K562 (cell line): Measurements from ENCODE around the gene ERMN. TPM values are rescaled to one million over a fixed set of nuclear protein-coding genes. Genes with fewer than 3 reads are reported as not detected.
A peak's percentile ranks its signal among the peaks of the same experiment; 100 is the strongest.

Source experiments
- ATAC-seq: fragments of 200-7000 bp; cut with Tn5 transposase; 3 replicates; pipeline ENCODE4 v1.9.1; 2020; ENCODE audit warnings: moderate library complexity
- BruUV-seq: library from RNA; stranded (reverse); fragments of 400-500 nt; replicated peaks from 2 replicates; lab custom pipeline; 2021; lab: Mats Ljungman, UMichigan
- CTCF ChIA-PET: fragments of 300-600 bp; formaldehyde crosslinking; extraction: SDS; loops from one replicate; lab custom pipeline; 2021; ENCODE audit warnings: low intra/inter-chr PET ratio; lab: Yijun Ruan, JAX
- POLR2A ChIA-PET: fragments of 300-600, 350-650 bp; sonication (Branson Sonifier 250); formaldehyde crosslinking; extraction: SDS; loops from one replicate; lab custom pipeline; 2021; ENCODE audit warnings: antibody characterized with exemption, inconsistent platforms; lab: Yijun Ruan, JAX
- DNase-seq, 4 experiments: peaks; one replicate each; pipeline versions ENCODE4 v3.0.0 to v3.0.0-alpha.2; 2011 to 2018; ENCODE audit warnings: low spot score in 3 of 4, mixed read lengths in 3 of 4; ENCODE audit errors: extremely low read depth in 1 of 4
- FAIRE-seq: peaks from 2 replicates; lab custom pipeline; 2011; peaks lifted over from hg19 to GRCh38; lab: Jason Lieb, UNC
- H2AFZ ChIP-seq: 2 replicates; pipeline ENCODE4 v1.6.0; 2011; ENCODE audit warnings: low read depth, low read length, control low read depth, inconsistent platforms
- H3K27ac ChIP-seq: fragments of 200-600 bp; 3 replicates; pipeline ENCODE4 v1.8.0; 2011; ENCODE audit warnings: low read depth, mild to moderate bottlenecking, control low read depth, inconsistent platforms, low read length, moderate library complexity, mixed read lengths; ENCODE audit errors: extremely low read depth
- H3K27me3 ChIP-seq, 2 experiments: fragments of 300-600 bp in 1 of 2; 2 replicates in 1 of 2; 3 replicates in 1 of 2; pipeline versions ENCODE4 v1.6.0 to v1.8.0; 2011; ENCODE audit warnings: inconsistent platforms in 2 of 2, low read length in 2 of 2, mild to moderate bottlenecking in 1 of 2, mixed read lengths in 1 of 2, moderate library complexity in 1 of 2; ENCODE audit not compliant: control insufficient read depth in 2 of 2, insufficient read depth in 2 of 2
- H3K36me3 ChIP-seq: fragments of 300-600 bp; 3 replicates; pipeline ENCODE4 v1.8.0; 2011; ENCODE audit warnings: mild to moderate bottlenecking, low read length, inconsistent platforms; ENCODE audit not compliant: control insufficient read depth, insufficient read depth
- H3K4me1 ChIP-seq, 2 experiments: fragments of 200-600 bp in 1 of 2; replicated peaks in 1 of 2; 2 replicates in 1 of 2; 3 replicates in 1 of 2; pipeline versions ENCODE4 v1.5.1 to v1.8.0; 2011; ENCODE audit warnings: inconsistent platforms in 2 of 2, low read length in 2 of 2, mild to moderate bottlenecking in 1 of 2, mixed read lengths in 1 of 2, moderate library complexity in 1 of 2; ENCODE audit not compliant: control insufficient read depth in 2 of 2, insufficient read depth in 2 of 2
- H3K4me2 ChIP-seq: 2 replicates; pipeline ENCODE4 v1.6.1; 2011; ENCODE audit warnings: low read length, control low read depth, inconsistent platforms, mixed read lengths; ENCODE audit not compliant: insufficient read depth
- H3K4me3 ChIP-seq: fragments of 200-600 bp; sonication (generic), shearing (Covaris generic); 2 replicates; pipeline ENCODE4 v1.5.1; 2016; ENCODE audit warnings: control low read depth, inconsistent platforms
- H3K79me2 ChIP-seq: fragments of 200-600 bp; 3 replicates; pipeline ENCODE4 v1.8.0; 2011; ENCODE audit warnings: low read length, inconsistent platforms; ENCODE audit not compliant: control insufficient read depth, insufficient read depth
- H3K9ac ChIP-seq, 2 experiments: 2 replicates each; pipeline versions ENCODE4 v1.6.0 to v1.6.1; 2011; ENCODE audit warnings: low read depth in 2 of 2, low read length in 2 of 2, control low read depth in 1 of 2, inconsistent platforms in 1 of 2, mild to moderate bottlenecking in 1 of 2, mixed read lengths in 1 of 2; ENCODE audit not compliant: insufficient read depth in 1 of 2
- H3K9me1 ChIP-seq: one replicate; pipeline ENCODE4 v1.6.0; 2011; ENCODE audit warnings: inconsistent platforms, mild to moderate bottlenecking, low read length, moderate library complexity; ENCODE audit not compliant: control insufficient read depth, insufficient read depth
- H3K9me3 ChIP-seq: replicated peaks from 2 replicates; pipeline ENCODE4 v1.5.1; 2011; ENCODE audit warnings: low read depth, low read length, inconsistent platforms; ENCODE audit not compliant: control insufficient read depth, insufficient read depth
- H4K20me1 ChIP-seq: replicated peaks from 2 replicates; pipeline ENCODE4 v1.6.1; 2011; ENCODE audit warnings: low read length, inconsistent platforms, mixed read lengths; ENCODE audit not compliant: control insufficient read depth, insufficient read depth
- DPF2 ChIP-seq: fragments of 450-650 bp; IDR thresholded peaks from 2 replicates; pipeline ENCODE4 v1.6.1; 2016
- FOS ChIP-seq: IDR thresholded peaks from 3 replicates; pipeline ENCODE4 v1.6.1; 2011; ENCODE audit not compliant: insufficient read length; ENCODE audit errors: extremely low read depth
- HMBOX1 ChIP-seq: sonication (generic); IDR thresholded peaks from 2 replicates; pipeline ENCODE4 v1.6.1; 2016
- LARP7 ChIP-seq: fragments of 450-650 bp; IDR thresholded peaks from 2 replicates; pipeline ENCODE4 v1.6.1; 2016
- MLLT1 ChIP-seq, 2 experiments: fragments of 450-650 bp; IDR thresholded peaks; 2 replicates each; pipeline ENCODE4 v1.6.1; 2016
- MTA2 ChIP-seq: fragments of 450-650 bp; IDR thresholded peaks from 2 replicates; pipeline ENCODE4 v1.6.1; 2016; ENCODE audit warnings: low read depth
- NEUROD1 ChIP-seq: fragments of 150-350 bp; IDR thresholded peaks from 2 replicates; pipeline ENCODE4 v1.6.1; 2014; ENCODE audit warnings: borderline replicate concordance, low read length, low read depth; ENCODE audit not compliant: partially characterized antibody
- RBFOX2 ChIP-seq: fragments of 200-400 bp; formaldehyde crosslinking; IDR thresholded peaks from 2 replicates; pipeline ENCODE4 v1.6.1; 2017; ENCODE audit warnings: low read depth, mild to moderate bottlenecking, low read length, moderate library complexity
- SMARCB1 ChIP-seq: IDR thresholded peaks from 2 replicates; pipeline ENCODE4 v1.6.1; 2011; ENCODE audit warnings: improper control_type of control experiment, low read depth; ENCODE audit not compliant: insufficient read length
- SMARCE1 ChIP-seq: fragments of 450-650 bp; IDR thresholded peaks from 2 replicates; pipeline ENCODE4 v1.7.1; 2016; ENCODE audit warnings: mild to moderate bottlenecking
- SUPT5H ChIP-seq: fragments of 450-650 bp; IDR thresholded peaks from 2 replicates; pipeline ENCODE4 v1.6.1; 2016
- TFAM ChIP-seq: fragments of 250-450 bp; sonication (Bioruptor Pico); conservative IDR thresholded peaks from 2 replicates; pipeline ENCODE4 v1.5.0; 2021; ENCODE audit warnings: mild to moderate bottlenecking, moderate library complexity
- ZNF140 ChIP-seq: fragments of 250-450 bp; sonication (Bioruptor Pico); IDR thresholded peaks from 2 replicates; pipeline ENCODE4 v1.8.0; 2021; ENCODE audit warnings: moderate library complexity, mild to moderate bottlenecking, inconsistent platforms
- ZNF23 ChIP-seq: fragments of 250-450 bp; sonication (Bioruptor Pico); IDR thresholded peaks from 2 replicates; pipeline ENCODE4 v1.4.0; 2020; ENCODE audit warnings: mild to moderate bottlenecking
- WGBS: fragments of 100-300 bp; shearing (Covaris generic); methylation state at CpG from one replicate; pipeline ENCODE4 v1.1.6; 2016; ENCODE audit warnings: low coverage, mixed read lengths; ENCODE audit not compliant: insufficient coverage; ENCODE audit errors: missing lambda C conversion rate; 5-methylcytosine and 5-hydroxymethylcytosine counted together
- in situ Hi-C: fragments of 300-500 bp; cut with MboI; formaldehyde crosslinking; loops from 4 replicates; pipeline ENCODE4 v1.15.0; 2018; ENCODE audit warnings: inconsistent platforms, mixed read lengths
- intact Hi-C: fragments of 100-400 bp; cut with micrococcal nuclease; formaldehyde crosslinking; loops from 2 replicates; pipeline ENCODE4 v1.14.2; 2022
- polyA plus RNA-seq, 8 experiments: library from polyadenylated mRNA; depleted of rRNA in 4 of 8; stranded (reverse) in 5 of 8; unstranded in 3 of 8; fragments of >200 nt; fragmentation: Nextera tagmentation in 2 of 8; fragmentation: Illumina TruSeq in 1 of 8; extraction: Ambion mirVana in 2 of 8; extraction: Trizol in 1 of 8; gene quantifications; 2 replicates each; pipeline versions ENCODE4 v1.2.1 to v1.2.3, GENCODE V29; 2011 to 2014; ENCODE audit warnings: inconsistent platforms in 1 of 8, missing spikeins in 1 of 8
- total RNA-seq, 7 experiments: library from RNA; depleted of rRNA in 6 of 7; stranded (reverse); fragments of >200 nt in 6 of 7; fragmentation: Illumina TruSeq in 2 of 7; extraction: Trizol in 2 of 7; gene quantifications; 2 replicates each; pipeline versions ENCODE4 v1.2.1 to v1.2.3, GENCODE V29; 2011 to 2021; ENCODE audit warnings: low replicate concordance in 1 of 7

ERMN gene
- total and polyA plus RNA-seq, 9 of the 15 experiments (the other 6 are each of a cell fraction or from before 2014, with no cell fraction given), result 0.03 to 0.11 (median 0.05) TPM; not detected in 3

GRCh38 chr2:157271590-157272203 lies 53.9 kb downstream of the ERMN start:
- DNase-seq (no peak), ATAC-seq (peak; percentile 2; the same call in 2 of the 3 replicates), FAIRE-seq (no peak)
- TF ChIP-seq FOS (no peak), SUPT5H (0 out of 2 replicates have a peak, but pooled peaks have one; percentile 13), RBFOX2 (0 out of 2 replicates have a peak, but pooled peaks have one; percentile 21)
- Histone ChIP-seq H3K9me3 (no peaks in the 10 kb centered on the region), H3K9ac (no peak overlapping the region), H3K4me1 (peaks cover 4 to 49% of the 10 kb centered on the region in 2 experiments; a peak in 4 of 5 replicates), H3K79me2 (peaks cover 92% of the 10 kb centered on the region), H3K9me1 (peaks cover 2% of the 10 kb centered on the region), H3K27me3 (no peaks in the 10 kb centered on the region), H3K36me3 (peaks cover 61% of the 10 kb centered on the region), H3K4me2 (no peak overlapping the region; the same call in 1 of the 2 replicates), H2AFZ (no peak overlapping the region), H4K20me1 (no peaks in the 10 kb centered on the region), H3K27ac (peak overlapping the region; percentile 6; the same call in 1 of the 3 replicates), H3K4me3 (no peak overlapping the region)
- ChIA-PET CTCF (no interaction called here), POLR2A (interaction anchor here (0.6 to 3.2 kb wide), 5 partner anchors 9 to 31 kb away, joined by 3 to 35 read pairs (median 4); partner anchors contain the start of gene GALNT5)
- 87% methylated on average over 1 of the region's 1 CpG for WGBS
- BruUV-seq, result no TSS peak
- in situ Hi-C loops, result no loop called here
- intact Hi-C loops, result no loop called here

GRCh38 chr2:157269922-157270321 lies 55.7 kb downstream of the ERMN start:
- no peaks in the 10 kb centered on the region for H4K20me1 ChIP-seq
- peak overlapping the region; percentile 45 for H3K4me2 ChIP-seq
- H3K9me1 ChIP-seq, result peaks cover 2% of the 10 kb centered on the region
- H3K79me2 ChIP-seq, result peaks cover 95% of the 10 kb centered on the region
- peak overlapping the region; percentile 52; the same call in 2 of the 3 replicates for H3K27ac ChIP-seq
- H3K27me3 ChIP-seq, result no peaks in the 10 kb centered on the region
- CTCF ChIA-PET, result interaction anchor here (0.6 kb wide), 1 partner anchor 8 kb away, joined by 6 read pairs; no protein-coding TSS in a partner anchor
- H2AFZ ChIP-seq, result no peak overlapping the region
- intact Hi-C loops (no loop called here), in situ Hi-C loops (no loop called here)
- H3K9ac ChIP-seq, result peak overlapping the region in 1 of 2 experiments; percentile 18; a peak in 1 of 4 replicates
- FAIRE-seq, result no peak
- H3K4me3 ChIP-seq, result no peak overlapping the region
- no peak for DNase-seq
- no peaks in the 10 kb centered on the region for H3K9me3 ChIP-seq
- H3K4me1 ChIP-seq, result peaks cover 9 to 64% of the 10 kb centered on the region in 2 experiments
- ATAC-seq, result peak; percentile 69
- POLR2A ChIA-PET, result interaction anchor here (0.9 to 3.2 kb wide), 4 partner anchors 8 to 13 kb away, joined by 3 to 35 read pairs (median 12); partner anchors contain the start of gene GALNT5
- H3K36me3 ChIP-seq, result peaks cover 77% of the 10 kb centered on the region
- 46% methylated on average over 2 of the region's 2 CpGs for WGBS
- BruUV-seq, result no TSS peak
- TF ChIP-seq HMBOX1 (peak; percentile 64), ZNF140 (CRISPR knock-in tag) (no peak), LARP7 (no peak), MTA2 (no peak), TFAM (CRISPR knock-in tag) (no peak), NEUROD1 (no peak), SMARCB1 (peak; percentile 74), MLLT1 (IDR thresholded peaks at IDR 0.05) (0 out of 4 replicates have a peak, but pooled peaks of 1 of the 2 experiments have one; percentile 15), SMARCE1 (peak; percentile 68; the same call in 1 of the 2 replicates), DPF2 (peak; percentile 41; the same call in 1 of the 2 replicates), ZNF23 (no peak)
